Activated naive CD4-positive, alpha-beta T cell treated with anti-CD3 and anti-CD28 coated beads for 36 hours (primary cell): ENCODE results near the gene SMIM17. TPM values are rescaled to one million over a fixed set of nuclear protein-coding genes. Genes with fewer than 3 reads are reported as not detected.

Experiments
- CTCF ChIA-PET: fragments of 350-600 bp; sonication (Branson Sonifier 250); formaldehyde crosslinking; loops from one replicate; lab custom pipeline; 2021; ENCODE audit warnings: antibody characterized with exemption; lab: Charles Lee
- DNase-seq: peaks from one replicate; pipeline ENCODE4 v3.0.0-alpha.2; 2020
- H3K27ac Mint-ChIP-seq: one replicate; pipeline ENCODE4 v1.8.0; 2021; ENCODE audit warnings: mild to moderate bottlenecking, mixed read lengths
- H3K27me3 Mint-ChIP-seq: one replicate; pipeline ENCODE4 v1.8.0; 2021; ENCODE audit warnings: low read depth, mixed read lengths
- H3K36me3 Mint-ChIP-seq: one replicate; pipeline ENCODE4 v1.8.0; 2021; ENCODE audit warnings: low read depth, mixed read lengths
- H3K4me1 Mint-ChIP-seq: one replicate; pipeline ENCODE4 v1.8.0; 2021; ENCODE audit warnings: low read depth, mixed read lengths
- H3K4me3 Mint-ChIP-seq: one replicate; pipeline ENCODE4 v1.8.0; 2021; ENCODE audit warnings: mild to moderate bottlenecking, moderate library complexity, mixed read lengths
- H3K9me3 Mint-ChIP-seq: one replicate; pipeline ENCODE4 v1.8.0; 2021; ENCODE audit warnings: mixed read lengths
- intact Hi-C: fragments of 100-400 bp; cut with micrococcal nuclease; formaldehyde crosslinking; loops from one replicate; pipeline ENCODE4 v1.15.1; 2023
- total RNA-seq, 2 experiments: library from RNA; stranded (reverse); gene quantifications; one replicate each; pipeline ENCODE4 v1.2.3, GENCODE V29; 2021

The SMIM17 gene
- total RNA-seq: not detected

DNA sequence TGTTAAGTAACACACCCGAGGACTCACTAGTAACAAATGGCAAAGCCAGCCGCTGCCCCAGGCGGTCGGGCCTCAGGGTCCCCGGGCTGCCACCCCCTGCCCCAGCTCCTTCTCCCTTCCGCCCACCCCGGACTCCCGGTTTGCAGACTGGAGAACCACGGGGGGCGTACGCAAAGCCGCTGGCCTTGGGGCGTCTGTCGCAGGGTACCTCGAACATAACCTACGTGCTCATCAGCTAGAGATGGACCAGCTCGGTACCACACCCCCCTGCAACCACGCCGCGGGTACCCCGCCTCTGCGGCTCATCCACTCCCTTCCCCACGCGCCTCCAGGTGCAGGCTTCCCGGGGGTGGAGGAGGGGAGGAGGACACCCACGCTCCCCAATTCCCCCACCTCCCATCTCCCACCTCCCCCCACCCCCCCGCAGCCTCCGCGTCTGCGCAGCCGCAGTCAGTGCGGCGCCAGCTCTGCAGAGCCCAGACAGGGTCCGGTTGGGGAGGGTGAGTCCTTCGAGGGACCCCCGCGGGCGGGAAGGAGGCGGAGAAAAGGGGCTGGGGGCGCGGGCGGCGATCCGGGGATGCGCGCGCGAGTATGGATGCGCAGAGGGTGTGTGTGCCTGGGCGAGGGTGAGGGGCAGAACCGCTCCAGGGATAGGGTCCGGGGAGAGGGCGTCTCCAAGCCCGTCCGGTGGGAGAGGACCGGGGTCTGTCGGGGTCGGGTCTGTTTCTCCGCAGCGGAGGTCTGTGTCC, at the start of gene SMIM17:
TSS of gene SMIM17 (plus strand) at position 449 of the 749 bp plus-strand sequence. CDS start 2,509 bp downstream, outside the sequence.
- Mint-ChIP-seq H3K4me1 (no peaks in the 10 kb centered on the region), H3K4me3 (no peak within 1 kb of the TSS), H3K36me3 (peaks cover 30% of the 10 kb centered on the region), H3K27me3 (peaks cover 24% of the 10 kb centered on the region), H3K9me3 (peaks cover 53% of the 10 kb centered on the region), H3K27ac (no peak within 1 kb of the TSS)
- intact Hi-C loops: no loop called here
- CTCF ChIA-PET: no interaction called here
- DNase-seq: no peak

DNA sequence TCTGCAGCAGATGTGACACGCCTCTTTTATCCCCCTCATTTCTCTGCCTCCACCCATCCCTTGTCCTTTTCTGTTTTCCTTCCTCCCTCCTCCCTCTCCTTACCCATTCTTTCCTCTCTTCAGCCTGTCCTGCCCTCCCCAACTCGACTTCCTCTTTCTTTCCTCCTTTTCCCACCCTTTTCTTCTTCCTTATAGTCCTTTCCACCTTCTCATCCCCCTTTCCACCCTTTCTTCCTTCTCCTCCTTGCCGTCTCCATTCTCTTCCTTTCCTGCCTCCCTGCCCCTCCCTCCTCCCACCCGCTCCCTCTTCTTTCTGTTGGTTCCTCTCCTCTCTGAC, 48.5 kb upstream of the SMIM17 start:
- intact Hi-C loops: no loop called here
- Mint-ChIP-seq H3K9me3 (peaks cover 36% of the 10 kb centered on the region), H3K36me3 (peaks cover 29% of the 10 kb centered on the region), H3K4me1 (peaks cover 21% of the 10 kb centered on the region), H3K27me3 (no peaks in the 10 kb centered on the region), H3K4me3 (peak overlapping the region; percentile 92), H3K27ac (no peak overlapping the region)
- DNase-seq: no peak
- CTCF ChIA-PET: no interaction called here

DNA sequence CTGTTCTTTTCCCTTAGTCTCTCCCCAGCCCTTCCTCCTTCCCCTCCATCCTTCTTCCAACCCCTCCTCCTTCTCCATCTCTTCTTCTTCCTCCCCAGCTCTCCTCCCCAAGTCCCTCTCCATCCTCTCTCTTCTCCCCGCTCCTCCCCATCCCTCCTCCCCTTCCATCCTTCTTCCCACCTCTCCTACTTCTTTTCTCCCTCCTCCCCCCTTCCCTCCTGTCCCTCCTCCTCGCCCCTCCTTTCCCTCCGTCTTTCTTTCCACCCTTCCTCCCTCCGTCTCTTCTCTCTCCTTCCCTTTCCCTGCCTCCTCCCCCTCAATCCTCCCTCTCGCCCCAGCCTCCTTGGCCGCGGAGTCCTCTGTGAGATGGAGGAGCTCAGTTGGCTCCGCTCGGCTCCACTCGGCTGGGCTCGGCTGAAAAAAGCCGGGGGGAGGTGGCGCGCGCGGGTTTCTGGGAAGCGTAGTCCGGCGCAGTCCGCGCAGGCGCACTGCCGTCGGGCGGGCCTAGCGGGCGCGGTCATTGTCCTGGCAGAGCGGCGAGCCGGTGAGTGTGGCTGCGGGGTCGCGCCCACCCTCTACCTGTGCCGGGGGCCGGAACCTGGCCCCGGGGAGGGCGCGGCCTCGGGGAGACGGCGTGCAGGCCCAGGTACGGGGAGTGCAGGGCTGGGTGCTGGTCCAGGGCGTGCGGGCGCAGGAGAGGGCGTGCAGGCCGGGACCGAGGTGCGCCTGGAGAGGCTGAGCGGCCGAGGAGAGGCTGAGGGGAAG, 48.0 kb upstream of the SMIM17 start, which contains the start of gene ZNF71:
TSS of gene ZNF71 (plus strand) at position 520 of the 765 bp plus-strand sequence. CDS start 6,257 bp downstream, outside the sequence.
- H3K9me3 Mint-ChIP-seq: peaks cover 38% of the 10 kb centered on the region
- no peaks in the 10 kb centered on the region for H3K27me3 Mint-ChIP-seq
- peak; percentile 91 for DNase-seq
- H3K4me1 Mint-ChIP-seq: peaks cover 21% of the 10 kb centered on the region
- H3K27ac Mint-ChIP-seq: peak within 1 kb of the TSS; percentile 52
- CTCF ChIA-PET: no interaction called here
- H3K4me3 Mint-ChIP-seq: peak within 1 kb of the TSS; percentile 92
- intact Hi-C loops: loop anchor here (1.0 to 5.0 kb wide), 3 partner anchors 28 to 202 kb away; partner anchors contain the start of genes ZFP28, ZNF470 and ZNF582
- H3K36me3 Mint-ChIP-seq: peaks cover 32% of the 10 kb centered on the region

DNA sequence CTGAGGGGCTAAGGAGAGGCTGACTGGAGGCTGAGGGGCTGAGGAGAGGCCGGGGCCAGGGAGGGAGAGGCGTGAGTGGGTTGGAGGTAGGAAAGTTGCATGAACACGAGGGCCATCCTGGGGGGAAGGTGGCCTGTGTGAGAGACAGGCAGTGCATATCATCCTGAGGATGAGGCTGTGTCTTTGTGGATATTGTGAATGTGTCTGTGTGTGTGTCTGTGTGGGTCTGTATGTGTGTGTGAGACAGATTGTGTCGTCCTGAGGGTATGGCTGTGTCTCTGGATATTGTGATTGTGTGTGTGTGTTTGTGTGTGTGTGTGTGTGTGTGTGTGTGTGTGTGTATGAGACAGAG, 47.4 kb upstream of the SMIM17 start:
- intact Hi-C loops: loop anchor here (1.0 to 5.0 kb wide), 3 partner anchors 28 to 202 kb away; partner anchors contain the start of genes ZFP28, ZNF470 and ZNF582
- CTCF ChIA-PET: no interaction called here
- no peaks in the 10 kb centered on the region for H3K27me3 Mint-ChIP-seq

DNA sequence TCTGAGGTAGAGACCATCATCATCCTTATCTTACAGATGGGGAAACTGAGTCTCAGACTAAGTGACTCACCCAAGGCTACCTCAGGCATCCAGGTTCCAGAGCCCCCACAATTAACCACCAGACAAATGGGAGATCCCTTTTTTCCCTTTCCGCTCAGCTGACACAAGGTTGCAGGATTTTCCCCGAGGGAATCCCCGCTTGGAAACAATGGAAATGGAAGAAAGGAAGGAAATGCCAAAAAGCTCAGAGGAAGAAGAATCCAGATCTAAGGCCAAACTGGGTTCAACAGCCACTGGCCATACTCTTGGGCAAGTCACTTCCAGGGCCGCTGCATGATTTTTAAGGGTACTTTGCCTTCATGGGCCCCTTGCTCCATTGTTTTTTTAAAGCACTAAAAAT, 46.3 kb upstream of the SMIM17 start:
- Mint-ChIP-seq H3K4me3 (peak overlapping the region; percentile 92), H3K9me3 (peaks cover 43% of the 10 kb centered on the region), H3K4me1 (peaks cover 22% of the 10 kb centered on the region), H3K27ac (no peak overlapping the region), H3K27me3 (no peaks in the 10 kb centered on the region), H3K36me3 (peaks cover 43% of the 10 kb centered on the region)
- intact Hi-C loops: loop anchor here (5.0 kb wide), 1 partner anchor 59 kb away; the partner anchor contains the start of gene ZFP28
- DNase-seq: no peak
- CTCF ChIA-PET: no interaction called here

More for the DNA sequence above, 47.4 kb upstream of the SMIM17 start:
- no peak for DNase-seq
- H3K4me3 Mint-ChIP-seq: peak overlapping the region; percentile 92
- peaks cover 22% of the 10 kb centered on the region for H3K4me1 Mint-ChIP-seq
- H3K36me3 Mint-ChIP-seq: peaks cover 34% of the 10 kb centered on the region
- H3K9me3 Mint-ChIP-seq: peaks cover 38% of the 10 kb centered on the region
- H3K27ac Mint-ChIP-seq: peak overlapping the region; percentile 52

DNA sequence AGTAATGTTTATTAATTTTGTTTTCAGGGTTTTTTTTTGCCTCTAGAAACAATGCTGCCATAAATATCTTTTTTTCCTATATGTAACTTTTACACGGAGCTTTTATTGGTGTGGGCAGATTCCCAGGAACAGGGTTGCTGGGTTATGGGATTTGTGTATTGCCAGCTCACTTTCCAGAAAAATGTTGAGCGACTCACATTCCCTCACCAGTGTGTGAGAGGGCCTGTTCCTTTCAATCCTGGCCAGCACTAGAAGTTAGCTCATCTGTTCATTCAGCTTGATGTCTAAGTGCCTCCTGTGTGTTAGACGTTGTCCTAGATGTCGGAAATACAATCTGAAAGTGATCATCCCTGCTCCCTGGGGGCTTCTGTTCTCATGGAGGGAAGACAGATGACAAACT, 45.3 kb upstream of the SMIM17 start:
- H3K27ac Mint-ChIP-seq: no peak overlapping the region
- no peak overlapping the region for H3K4me3 Mint-ChIP-seq
- peaks cover 53% of the 10 kb centered on the region for H3K36me3 Mint-ChIP-seq
- H3K27me3 Mint-ChIP-seq: no peaks in the 10 kb centered on the region
- intact Hi-C loops: loop anchor here (5.0 kb wide), 1 partner anchor 60 kb away; the partner anchor contains the start of gene ZFP28
- H3K4me1 Mint-ChIP-seq: peaks cover 22% of the 10 kb centered on the region
- DNase-seq: no peak
- H3K9me3 Mint-ChIP-seq: peaks cover 42% of the 10 kb centered on the region
- CTCF ChIA-PET: no interaction called here

DNA sequence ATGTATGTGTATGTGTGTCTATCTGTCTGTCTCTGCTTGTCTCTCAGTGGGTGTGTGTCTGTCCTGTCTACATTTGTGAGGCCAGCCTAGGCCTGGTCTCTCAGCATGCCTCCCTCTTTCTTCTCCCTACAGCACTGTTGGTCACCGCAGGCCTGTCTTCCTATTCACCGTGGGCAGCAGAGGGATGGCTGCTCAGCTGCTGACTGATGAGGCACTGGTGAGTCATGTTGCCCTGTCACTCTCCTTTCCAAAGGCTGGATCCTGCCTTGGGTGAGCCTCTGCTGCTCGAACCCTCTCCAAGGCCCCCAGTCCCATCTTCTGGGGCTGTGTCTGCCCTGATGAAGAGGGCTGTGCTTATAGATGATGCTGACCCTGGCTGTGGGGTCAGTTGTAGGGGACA, 41.6 kb upstream of the SMIM17 start:
- DNase-seq: no peak
- CTCF ChIA-PET: no interaction called here
- peaks cover 77% of the 10 kb centered on the region for H3K36me3 Mint-ChIP-seq
- peaks cover 4% of the 10 kb centered on the region for H3K4me1 Mint-ChIP-seq
- H3K9me3 Mint-ChIP-seq: peaks cover 47% of the 10 kb centered on the region
- intact Hi-C loops: no loop called here
- H3K4me3 Mint-ChIP-seq: no peak overlapping the region
- no peaks in the 10 kb centered on the region for H3K27me3 Mint-ChIP-seq
- H3K27ac Mint-ChIP-seq: no peak overlapping the region

DNA sequence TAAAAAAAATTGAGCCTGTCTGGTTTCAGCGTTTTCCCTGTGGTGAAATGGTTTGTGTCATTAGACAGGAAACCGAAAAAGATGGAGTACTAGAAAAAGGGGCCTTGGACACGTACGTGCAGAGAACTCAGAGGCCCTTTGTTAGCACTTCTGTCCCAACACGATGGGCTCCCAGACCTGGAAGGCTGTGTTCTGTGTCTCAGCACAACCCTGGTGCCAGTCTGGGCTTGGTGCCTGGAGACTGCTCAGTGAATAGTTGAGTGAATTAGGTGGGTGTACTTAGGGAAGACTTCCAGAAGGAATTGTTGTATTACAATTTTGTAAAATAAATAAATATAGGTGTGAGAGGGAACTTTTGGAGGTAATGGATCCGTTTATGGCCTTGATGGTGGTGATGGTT, 39.1 kb upstream of the SMIM17 start:
- H3K9me3 Mint-ChIP-seq: peaks cover 59% of the 10 kb centered on the region

DNA sequence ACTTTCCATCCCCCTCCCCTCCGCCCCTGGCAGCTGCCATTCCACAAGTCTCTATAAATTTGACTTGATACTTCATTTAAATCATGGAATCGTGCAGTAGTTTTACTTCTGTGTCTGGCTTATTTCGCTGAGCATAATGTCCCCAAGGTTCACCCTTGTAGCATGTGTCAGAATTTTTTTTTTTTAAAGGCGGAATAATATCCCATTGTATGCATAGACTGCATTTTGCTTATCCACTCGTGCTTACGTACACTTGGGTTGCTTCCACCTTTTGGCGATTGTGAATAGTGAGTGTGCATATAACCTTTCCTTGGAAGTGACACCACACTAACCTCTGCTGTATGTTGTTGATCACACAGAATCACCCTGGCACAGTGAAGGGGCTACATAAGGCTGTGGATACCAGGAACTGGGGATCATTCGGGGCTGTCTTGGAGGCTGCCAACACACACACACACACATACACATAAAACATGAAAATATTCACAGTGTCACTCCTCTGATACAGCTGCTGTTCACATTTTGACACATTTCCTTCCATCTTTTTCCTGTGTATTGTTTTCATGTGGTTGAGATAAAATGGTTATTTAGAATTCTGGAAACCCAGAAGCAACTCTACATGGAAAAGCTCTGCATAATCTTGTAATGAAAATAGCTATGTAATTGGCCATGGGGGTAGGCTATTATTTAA, 34.5 kb upstream of the SMIM17 start:
- H3K4me3 Mint-ChIP-seq: no peak overlapping the region
- H3K27ac Mint-ChIP-seq: no peak overlapping the region
- DNase-seq: no peak
- H3K36me3 Mint-ChIP-seq: peaks cover 85% of the 10 kb centered on the region
- peaks cover 62% of the 10 kb centered on the region for H3K9me3 Mint-ChIP-seq
- no peaks in the 10 kb centered on the region for H3K4me1 Mint-ChIP-seq
- no peaks in the 10 kb centered on the region for H3K27me3 Mint-ChIP-seq
- intact Hi-C loops: no loop called here
- CTCF ChIA-PET: no interaction called here

More for the DNA sequence above, 39.1 kb upstream of the SMIM17 start:
- peaks cover 81% of the 10 kb centered on the region for H3K36me3 Mint-ChIP-seq
- CTCF ChIA-PET: no interaction called here
- H3K4me1 Mint-ChIP-seq: peaks cover 2% of the 10 kb centered on the region
- no peaks in the 10 kb centered on the region for H3K27me3 Mint-ChIP-seq
- intact Hi-C loops: no loop called here
- no peak for DNase-seq
- H3K27ac Mint-ChIP-seq: no peak overlapping the region
- no peak overlapping the region for H3K4me3 Mint-ChIP-seq

DNA sequence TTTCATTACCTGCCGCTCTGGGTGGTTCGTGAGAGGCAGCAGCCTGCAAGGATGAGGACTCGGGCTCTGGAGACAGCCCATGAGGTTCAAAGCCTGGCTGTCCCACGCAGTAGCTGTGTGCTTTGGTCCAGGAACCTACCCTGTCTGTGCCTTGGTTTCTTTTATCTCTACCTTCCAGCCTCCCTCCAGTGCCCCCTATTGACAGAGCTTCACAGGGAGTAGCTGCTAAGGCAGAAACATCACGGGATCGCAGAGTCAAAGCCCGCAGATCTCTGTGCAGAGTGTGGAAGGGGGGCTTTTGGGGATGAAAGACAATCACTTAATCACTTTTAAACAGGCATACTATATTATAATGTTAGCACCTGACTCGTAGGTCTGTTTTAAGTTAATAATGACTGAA, 31.7 kb upstream of the SMIM17 start:
- H3K9me3 Mint-ChIP-seq: peaks cover 80% of the 10 kb centered on the region
- no peak for DNase-seq
- no peak overlapping the region for H3K4me3 Mint-ChIP-seq
- intact Hi-C loops: no loop called here
- H3K27me3 Mint-ChIP-seq: no peaks in the 10 kb centered on the region
- H3K36me3 Mint-ChIP-seq: peaks cover 93% of the 10 kb centered on the region
- CTCF ChIA-PET: no interaction called here
- H3K4me1 Mint-ChIP-seq: no peaks in the 10 kb centered on the region
- no peak overlapping the region for H3K27ac Mint-ChIP-seq

DNA sequence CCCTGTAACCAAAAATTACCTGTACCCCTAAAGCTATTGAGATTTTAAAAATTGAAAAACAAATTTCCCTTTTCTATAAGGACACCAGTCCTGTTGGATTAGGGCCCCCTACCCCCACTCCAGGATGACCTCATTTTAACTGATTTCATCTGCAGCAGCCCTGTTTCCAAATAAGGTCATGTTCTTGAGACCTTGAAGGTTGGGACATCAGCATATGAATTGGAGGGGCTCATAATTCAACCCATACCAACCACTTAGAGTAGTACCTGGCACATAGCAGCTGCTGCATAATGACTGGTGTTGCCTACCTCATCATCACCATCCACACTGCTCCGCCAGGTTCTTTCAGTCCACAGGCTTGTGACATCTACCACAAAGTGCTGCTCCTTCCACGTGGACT, 30.2 kb upstream of the SMIM17 start:
- peaks cover 95% of the 10 kb centered on the region for H3K36me3 Mint-ChIP-seq
- no peak overlapping the region for H3K27ac Mint-ChIP-seq
- H3K4me3 Mint-ChIP-seq: no peak overlapping the region
- CTCF ChIA-PET: no interaction called here
- intact Hi-C loops: no loop called here
- peaks cover 82% of the 10 kb centered on the region for H3K9me3 Mint-ChIP-seq
- H3K27me3 Mint-ChIP-seq: no peaks in the 10 kb centered on the region
- DNase-seq: no peak
- H3K4me1 Mint-ChIP-seq: no peaks in the 10 kb centered on the region

DNA sequence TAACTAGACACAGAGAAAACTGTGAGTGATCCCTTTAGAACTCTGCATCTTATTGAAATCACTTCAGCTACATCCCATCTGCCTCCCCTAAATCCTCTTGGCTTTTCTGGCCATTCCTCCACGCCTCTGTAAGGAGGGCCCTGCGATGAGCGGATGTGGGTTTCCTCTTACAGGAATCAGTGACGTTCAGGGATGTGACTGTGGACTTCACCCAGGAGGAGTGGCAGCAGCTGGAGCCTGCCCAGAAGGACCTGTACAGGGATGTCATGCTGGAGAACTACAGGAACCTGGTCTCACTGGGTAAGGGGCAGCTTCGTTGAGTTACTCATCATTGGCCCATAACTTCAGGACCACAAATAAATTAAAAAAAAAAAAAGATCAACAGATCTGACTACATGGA, 29.3 kb upstream of the SMIM17 start:
- Mint-ChIP-seq H3K36me3 (peaks cover 94% of the 10 kb centered on the region), H3K27ac (no peak overlapping the region), H3K9me3 (peaks cover 81% of the 10 kb centered on the region), H3K27me3 (no peaks in the 10 kb centered on the region), H3K4me3 (no peak overlapping the region), H3K4me1 (no peaks in the 10 kb centered on the region)
- intact Hi-C loops: no loop called here
- CTCF ChIA-PET: interaction anchor here (0.7 kb wide), 1 partner anchor 10 kb away, joined by 4 read pairs; no protein-coding TSS in a partner anchor
- no peak for DNase-seq
